Mammary epithelial cell (primary cell): ENCODE data around the gene ECM1.

Experiments
- EZH2 ChIP-seq: IDR thresholded peaks from 2 replicates; pipeline ENCODE4 v1.6.1; 2012; ENCODE audit warnings: low read length, inconsistent platforms, borderline replicate concordance
- TF ChIP-seq, protein P1 (sequence below), 2 donors: IDR thresholded peaks in 1 of 2; conservative IDR thresholded peaks in 1 of 2; 2 replicates each; pipeline ENCODE4 v1.5.1; 2011 to 2012; ENCODE audit warnings: inconsistent platforms in 2 of 2, low read length in 2 of 2, mild to moderate bottlenecking in 2 of 2, control low read depth in 1 of 2, low read depth in 1 of 2; ENCODE audit not compliant: insufficient read depth in 1 of 2; ENCODE audit errors: extremely low read depth in 1 of 2

- TF ChIP-seq, protein P1, sequence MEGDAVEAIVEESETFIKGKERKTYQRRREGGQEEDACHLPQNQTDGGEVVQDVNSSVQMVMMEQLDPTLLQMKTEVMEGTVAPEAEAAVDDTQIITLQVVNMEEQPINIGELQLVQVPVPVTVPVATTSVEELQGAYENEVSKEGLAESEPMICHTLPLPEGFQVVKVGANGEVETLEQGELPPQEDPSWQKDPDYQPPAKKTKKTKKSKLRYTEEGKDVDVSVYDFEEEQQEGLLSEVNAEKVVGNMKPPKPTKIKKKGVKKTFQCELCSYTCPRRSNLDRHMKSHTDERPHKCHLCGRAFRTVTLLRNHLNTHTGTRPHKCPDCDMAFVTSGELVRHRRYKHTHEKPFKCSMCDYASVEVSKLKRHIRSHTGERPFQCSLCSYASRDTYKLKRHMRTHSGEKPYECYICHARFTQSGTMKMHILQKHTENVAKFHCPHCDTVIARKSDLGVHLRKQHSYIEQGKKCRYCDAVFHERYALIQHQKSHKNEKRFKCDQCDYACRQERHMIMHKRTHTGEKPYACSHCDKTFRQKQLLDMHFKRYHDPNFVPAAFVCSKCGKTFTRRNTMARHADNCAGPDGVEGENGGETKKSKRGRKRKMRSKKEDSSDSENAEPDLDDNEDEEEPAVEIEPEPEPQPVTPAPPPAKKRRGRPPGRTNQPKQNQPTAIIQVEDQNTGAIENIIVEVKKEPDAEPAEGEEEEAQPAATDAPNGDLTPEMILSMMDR (conservative IDR thresholded peaks at IDR 0.05 in 1 of 2, IDR thresholded peaks at IDR 0.05 in 1 of 2; ENCODE audit: extremely low read depth in 1 of 2, insufficient read depth in 1 of 2, low read depth in 1 of 2, low read length in 2 of 2): no peak
- no peak for TF ChIP-seq EZH2
These were observed 45.6 kb downstream of the ECM1 start for GRCh38 chr1:150553392-150554085.
